Occipital lobe (tissue), 2 donors: ENCODE measurements around the gene KRT85. TPM values are rescaled to one million over a fixed set of nuclear protein-coding genes. Genes with fewer than 3 reads are reported as not detected.
A peak's percentile ranks its signal among the peaks of the same experiment; 100 is the strongest.

Source experiments
- DNase-seq: peaks from one replicate; lab custom pipeline; 2025; lab: John Stamatoyannopoulos, UW
- total RNA-seq: library from RNA; depleted of rRNA; stranded (reverse); fragments of >200 nt; gene quantifications from one replicate; pipeline ENCODE4 v1.2.3, GENCODE V29; 2014

KRT85 gene
- total RNA-seq, 1 donor from 2014 or later: not detected

GRCh38 chr12:52369211-52369610, 1.9 kb upstream of the KRT85 start:
- no peak for DNase-seq

DNA sequence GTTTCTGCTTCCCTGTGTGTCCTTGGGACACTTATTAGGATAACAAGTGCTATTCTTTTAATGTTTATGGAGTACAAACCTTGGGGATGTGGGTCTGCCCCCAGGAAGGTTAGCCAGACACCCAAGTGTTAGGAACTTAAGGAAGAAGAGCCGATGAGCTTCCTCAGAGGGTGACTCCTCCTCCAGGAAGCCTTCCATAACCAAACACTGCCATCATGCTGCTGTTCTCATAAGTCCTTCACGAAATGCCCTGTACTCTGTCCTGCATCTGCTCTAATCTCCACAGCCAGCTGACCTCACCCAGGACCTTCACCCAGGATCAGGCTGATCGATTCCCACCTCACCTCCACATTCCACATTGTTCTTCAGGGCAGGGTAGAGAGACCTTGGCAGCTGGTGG, 1.2 kb upstream of the KRT85 start:
- DNase-seq: no peak

DNA sequence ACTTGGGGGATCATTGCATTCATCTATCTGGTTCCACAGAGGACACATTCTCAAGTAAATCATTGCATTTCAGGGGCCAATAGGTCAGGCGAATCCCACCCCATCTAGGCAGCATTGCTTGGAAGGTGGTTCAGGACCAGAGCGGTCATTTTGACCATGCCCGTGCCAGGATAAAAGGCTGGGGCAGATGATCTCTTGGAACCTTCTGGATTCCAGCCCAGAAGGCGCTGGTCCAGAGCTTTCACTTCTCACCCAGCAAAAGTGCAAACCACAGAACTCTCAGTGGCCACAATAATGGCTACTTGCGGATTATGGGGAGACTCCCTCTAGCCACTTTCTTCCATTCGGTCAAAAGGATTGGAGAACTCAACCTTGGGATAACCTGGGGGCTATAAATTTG, 595 bp upstream of the KRT85 start:
- DNase-seq: no peak

DNA sequence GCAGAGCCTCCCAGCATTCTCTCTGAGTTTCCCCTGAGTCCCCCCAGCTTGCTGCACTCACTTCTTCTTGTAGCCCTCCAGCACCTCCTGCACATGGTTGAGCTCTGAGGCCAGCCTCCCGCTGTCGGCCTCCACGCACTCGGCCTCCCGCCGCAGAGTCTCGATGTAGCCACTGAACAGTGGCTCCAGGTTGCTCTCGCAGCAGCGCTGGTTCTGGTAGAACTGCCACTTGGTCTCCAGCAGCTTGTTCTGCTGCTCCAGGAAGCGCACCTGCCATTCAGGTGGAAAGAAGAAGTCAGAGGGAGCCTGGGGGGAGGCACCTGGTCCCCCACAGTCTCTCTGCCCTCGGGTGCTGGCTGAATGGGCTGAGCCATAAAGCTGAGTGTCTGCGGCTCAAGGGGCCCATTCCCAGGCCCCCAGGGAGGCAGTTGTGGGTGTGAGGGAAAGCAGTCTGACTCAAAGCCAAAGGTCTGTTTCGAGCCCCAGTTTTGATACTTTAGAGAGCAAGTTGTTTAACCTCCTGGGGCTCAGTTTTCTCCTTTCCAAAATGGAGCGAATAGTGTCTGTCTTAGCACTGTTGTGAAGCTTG, 2.3 kb downstream of the KRT85 start:
- no peak for DNase-seq

DNA sequence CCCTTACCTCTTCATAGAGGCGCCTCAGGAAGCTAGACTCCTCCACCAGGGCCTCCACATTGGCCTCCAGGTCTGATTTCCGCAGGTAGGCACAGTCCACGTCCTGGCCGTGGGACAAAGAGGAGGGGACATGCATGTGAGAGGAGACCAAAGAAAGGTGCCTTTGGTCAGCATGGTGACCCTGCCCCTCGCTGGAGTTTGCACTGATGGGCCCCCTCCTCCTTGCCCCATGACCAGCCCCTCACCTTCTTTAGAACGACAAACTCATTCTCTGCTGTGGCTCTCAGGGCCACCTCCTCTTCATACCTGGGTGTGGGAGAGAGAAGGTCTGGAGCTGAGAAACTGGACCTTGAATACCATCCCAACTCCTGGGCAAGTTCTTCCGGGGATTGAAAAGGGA, 3.2 kb downstream of the KRT85 start:
- no peak for DNase-seq

GRCh38 chr12:52363111-52363679, 4.1 kb downstream of the KRT85 start:
- no peak for DNase-seq

DNA sequence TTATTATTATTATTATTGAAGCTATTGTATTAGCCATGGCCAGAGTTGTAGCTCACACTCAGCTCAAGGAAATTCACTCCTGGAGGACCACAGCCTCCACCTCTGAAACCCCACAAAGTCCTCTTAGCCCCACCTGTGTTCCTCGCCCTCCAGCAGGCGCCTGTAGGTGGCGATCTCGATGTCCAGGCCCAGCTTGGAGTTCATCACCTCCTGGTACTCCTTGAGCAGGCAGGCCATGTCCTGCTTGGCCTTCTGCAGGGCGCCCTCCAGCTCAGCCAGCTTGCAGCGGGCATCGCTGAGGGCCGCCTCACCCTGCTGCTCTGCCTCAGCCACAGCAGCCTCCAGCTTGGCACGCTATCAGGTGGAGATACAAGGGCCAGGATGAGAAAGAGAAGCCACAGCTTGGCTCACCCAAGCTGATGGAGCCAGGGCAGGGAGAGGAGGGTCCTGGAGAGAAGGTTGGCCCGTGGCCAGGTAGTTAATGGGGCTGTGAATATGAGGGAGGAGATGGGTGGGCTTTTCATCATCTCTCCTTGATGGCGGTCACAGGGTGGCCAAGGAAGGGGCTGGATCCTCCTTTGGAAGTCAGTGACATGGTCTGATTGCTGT, 5.1 kb downstream of the KRT85 start:
- no peak for DNase-seq

GRCh38 chr12:52361553-52361952, 5.7 kb downstream of the KRT85 start:
- no peak for DNase-seq

DNA sequence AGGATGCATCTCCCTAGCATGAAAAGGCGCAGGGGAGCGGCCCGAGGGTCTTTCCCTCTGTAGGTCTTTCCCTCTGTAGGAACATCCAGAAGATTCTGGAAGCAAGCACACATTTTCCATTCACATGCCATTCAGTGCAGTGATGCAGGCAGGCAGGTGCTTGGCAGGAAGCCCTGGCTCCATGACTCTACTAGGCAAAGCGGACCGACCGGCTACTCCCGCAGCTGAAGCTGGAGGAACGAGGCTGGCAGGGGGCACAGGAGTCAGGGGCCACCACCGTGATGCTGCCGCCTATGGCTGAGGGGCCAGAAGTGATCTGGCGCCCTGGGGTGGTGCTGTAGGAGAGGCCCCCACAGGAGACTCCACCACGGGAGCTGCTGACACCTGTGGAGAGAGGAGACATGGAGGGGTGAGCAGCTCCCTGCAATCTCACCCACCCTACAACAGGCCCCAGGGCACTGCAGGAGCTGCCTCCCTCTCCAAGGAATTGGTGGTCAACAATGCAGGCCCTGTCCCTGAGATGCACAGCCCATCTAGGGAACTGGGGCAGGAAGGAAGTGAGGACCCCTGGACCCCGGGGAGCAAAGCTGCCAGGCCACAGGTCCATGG, 6.5 kb downstream of the KRT85 start:
- DNase-seq: no peak

DNA sequence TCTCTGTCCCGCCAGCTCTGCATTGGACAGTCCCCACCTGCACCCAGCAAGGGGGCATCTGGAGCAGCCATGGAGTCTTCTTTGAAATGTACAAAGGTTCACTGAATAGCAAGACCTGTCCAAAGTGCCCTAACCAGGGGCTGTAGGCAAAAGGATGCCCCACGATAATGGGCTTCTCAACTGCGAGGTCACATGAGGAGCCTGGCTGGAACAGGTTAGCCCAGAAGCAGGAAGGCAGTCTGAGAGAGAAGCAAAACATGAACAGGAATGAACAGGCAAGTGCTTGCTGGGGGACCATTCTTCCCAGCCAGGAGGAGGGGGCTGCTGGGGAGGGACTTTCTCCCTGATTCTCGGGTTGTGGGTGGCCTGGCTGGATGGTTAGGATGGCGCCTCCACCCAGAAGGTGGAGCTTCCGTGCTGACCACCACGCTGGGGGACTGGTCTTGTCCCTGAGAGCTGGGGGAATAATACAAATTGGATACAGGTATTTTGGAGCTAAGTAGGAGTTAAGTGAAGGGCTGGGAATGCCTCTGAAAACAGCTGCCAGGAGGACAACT, 7.1 kb downstream of the KRT85 start:
- no peak for DNase-seq

DNA sequence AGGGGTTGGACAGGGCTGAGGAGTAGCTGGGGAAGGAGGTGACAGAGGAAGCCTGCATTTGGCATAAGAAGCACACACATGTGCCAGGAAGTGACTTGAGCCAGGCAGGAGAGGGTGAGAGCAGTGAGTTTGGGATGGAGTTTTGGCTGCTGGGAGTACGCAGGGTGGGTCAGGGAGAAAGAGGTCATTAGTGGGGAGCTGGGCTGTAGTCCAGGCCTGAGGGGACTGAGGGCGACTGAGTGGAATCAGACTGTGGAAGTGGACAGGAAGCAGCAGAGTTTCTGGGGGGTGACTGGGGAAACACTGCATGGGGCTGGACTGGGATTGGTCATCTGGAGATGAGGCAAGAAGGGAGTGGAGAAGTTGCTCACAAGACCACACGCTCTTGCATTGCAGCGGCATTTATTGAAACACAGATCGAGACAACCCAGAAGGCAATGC, 7.6 kb downstream of the KRT85 start:
- no peak for DNase-seq

DNA sequence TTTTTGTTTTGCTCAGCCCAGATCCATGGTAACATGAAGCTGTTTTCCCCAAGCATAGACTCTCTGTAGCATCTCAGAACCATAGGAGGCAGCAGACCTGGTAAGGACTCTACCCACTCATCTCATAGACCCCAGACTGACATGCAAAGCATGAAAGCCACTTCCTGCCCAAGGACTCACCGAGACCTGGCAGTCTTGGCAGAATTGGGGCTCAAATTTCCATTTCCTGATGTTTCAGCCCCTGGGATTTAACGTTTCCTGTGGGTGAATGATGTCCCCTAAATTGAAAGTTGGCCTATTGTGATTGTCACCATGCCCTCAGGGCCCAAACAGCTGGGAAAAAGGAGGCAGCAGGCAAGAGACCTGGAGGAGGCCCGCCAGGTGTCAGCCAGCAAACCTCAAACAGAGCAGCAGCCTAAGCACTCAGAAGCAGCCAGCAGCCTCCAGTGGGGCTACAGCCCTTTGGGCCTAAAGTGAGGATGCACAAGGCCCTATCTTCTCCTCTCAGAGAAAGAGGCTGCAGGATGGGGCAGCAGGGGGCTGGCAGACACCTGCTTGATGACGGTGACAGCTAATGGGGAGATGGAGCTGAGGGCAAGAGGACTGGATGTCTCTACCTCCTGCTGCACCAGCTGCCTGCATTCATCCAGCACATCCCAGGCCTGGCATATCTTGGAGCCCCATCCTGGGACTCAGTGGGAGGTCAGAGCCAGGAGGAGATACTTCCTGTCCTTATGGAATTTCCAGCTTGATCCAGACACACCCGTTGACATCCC, 8.5 kb downstream of the KRT85 start:
- DNase-seq: no peak

DNA sequence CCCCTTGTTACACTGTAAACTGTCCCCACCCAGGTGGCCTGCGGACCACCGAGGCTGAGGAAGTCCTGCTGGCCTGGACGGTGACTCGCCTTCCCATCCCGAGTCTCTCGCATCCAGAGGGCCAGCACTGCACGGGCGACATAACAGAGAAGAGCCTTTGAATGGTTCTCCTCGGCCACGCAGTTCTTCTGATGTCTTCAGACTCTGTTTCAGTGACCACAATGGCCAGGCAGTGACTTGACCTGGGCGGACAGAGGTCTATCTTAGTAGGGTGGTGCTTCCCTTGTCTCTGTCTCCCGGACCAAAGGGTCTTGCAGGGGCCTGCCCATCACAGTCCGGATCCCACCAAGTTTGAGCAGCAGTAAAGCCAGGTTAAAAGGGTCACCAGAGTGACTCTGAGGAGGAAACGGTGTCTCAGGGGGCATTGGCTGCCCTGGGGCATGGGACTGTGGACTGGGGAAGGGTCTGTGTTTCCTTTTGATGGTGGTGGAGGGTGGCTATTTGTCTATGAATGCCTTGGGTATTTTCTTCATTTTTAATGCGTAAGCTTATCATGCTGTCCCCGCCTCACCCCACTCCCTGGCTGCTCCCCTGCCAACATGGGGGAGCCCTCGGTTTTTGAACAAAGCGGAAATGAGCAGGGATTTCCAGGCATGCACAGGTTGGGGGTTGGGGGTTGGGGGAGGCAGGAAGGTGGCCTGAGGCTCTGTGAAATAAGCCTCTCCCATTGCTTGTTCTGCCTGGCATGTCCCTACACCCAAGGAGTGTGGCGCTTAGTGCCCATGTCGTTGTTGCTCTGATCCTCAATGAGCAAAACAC, 10.3 kb downstream of the KRT85 start:
- no peak for DNase-seq

- DNase-seq: no peak
Measured at GRCh38 chr12:52356031-52356761, 11.1 kb downstream of the KRT85 start.

- DNase-seq: no peak
Measured at GRCh38 chr12:52355176-52355575, 12.1 kb downstream of the KRT85 start.

DNA sequence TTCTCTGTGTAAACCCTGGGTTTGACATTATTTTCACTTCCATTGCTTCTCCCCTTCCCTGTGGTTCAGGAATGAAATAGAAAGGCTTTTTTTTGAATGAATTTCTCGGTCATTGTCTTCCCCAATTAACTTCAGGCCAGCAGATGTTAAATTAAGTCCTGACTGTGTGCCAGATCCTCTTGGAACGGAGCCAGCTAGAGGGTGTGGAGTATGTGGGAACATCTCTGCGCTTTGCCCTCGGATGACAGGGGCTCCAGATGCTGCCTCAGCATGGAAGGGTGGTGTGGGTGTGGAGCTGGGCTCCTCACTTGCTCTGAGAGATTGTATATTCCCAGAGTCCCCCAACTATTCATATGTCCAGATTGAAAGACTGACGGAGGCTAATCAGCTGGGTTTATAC, 13.1 kb downstream of the KRT85 start:
- no peak for DNase-seq

DNA sequence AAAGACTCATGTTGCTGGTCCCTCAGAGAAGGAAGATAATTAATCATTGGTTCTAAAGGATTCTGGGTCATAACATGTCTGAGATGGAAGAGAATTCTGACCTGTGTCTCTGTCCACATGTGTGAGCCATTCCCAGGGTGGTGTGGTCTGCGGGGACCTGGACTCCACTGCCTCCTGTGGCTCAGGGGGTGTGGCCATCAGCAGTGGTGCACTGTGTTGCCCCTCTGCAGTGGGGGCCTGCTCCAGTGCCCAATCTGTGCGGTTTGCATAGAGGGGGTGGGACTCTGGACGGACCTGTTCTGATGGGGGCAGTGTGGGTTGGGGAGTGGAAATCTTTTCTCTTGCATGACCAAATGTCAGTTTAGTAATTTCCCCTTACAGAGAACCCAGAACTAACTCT, 13.5 kb downstream of the KRT85 start:
- no peak for DNase-seq

- DNase-seq: no peak
Measured at GRCh38 chr12:52352951-52353350, 14.3 kb downstream of the KRT85 start.

- peak; percentile 17 for DNase-seq
Measured at GRCh38 chr12:52351196-52352059, 15.9 kb downstream of the KRT85 start.
